Renal cortex interstitium (tissue), 11 donors: ENCODE results near the gene HS6ST2. TPM values are rescaled to one million over a fixed set of nuclear protein-coding genes. Genes with fewer than 3 reads are reported as not detected.

Experiments
- DNase-seq, 11 donors: peaks; one replicate each; pipeline ENCODE4 v3.0.0-alpha.2; 2013; ENCODE audit warnings: low read depth in 9 of 11, low spot score in 4 of 11; ENCODE audit errors: extremely low read depth in 1 of 11
- polyA plus RNA-seq, 3 donors: library from polyadenylated mRNA; unstranded; fragments of 120-200 nt; gene quantifications; one replicate each; pipeline ENCODE4 v1.2.1, GENCODE V29; 2013; ENCODE audit not compliant: insufficient read length in 3 of 3

The HS6ST2 gene
- polyA plus RNA-seq, 3 donors: 21.4 to 25.1 (median 24.0) TPM

DNA sequence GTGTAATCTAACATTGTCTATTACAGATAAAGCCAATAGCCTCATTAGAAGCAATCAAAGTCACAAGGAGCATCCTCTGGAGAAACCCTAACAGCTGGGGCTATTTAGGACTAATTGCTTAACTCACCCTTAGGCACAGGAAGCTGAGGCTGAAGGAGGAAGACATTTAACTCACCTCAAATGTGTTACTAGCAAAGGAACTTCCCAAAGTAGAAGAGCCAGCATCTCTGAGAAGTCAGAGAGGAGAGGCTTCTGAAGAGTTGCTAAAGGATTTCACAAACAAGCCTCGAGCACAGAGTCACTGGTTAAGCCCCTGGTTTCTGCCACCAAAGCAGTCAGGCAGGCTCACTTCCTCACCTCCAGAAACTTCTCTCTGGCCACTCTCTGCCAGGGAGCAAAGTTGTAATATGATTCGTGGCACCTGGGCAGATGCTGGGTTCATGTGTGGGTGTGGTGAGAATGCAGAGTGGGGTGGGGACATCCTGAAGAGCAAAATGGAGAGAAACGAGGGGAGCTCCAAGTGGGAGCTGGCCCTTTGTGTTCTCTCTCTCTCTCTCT lies 201.3 kb downstream of the HS6ST2 start:
- DNase-seq: no peak

DNA sequence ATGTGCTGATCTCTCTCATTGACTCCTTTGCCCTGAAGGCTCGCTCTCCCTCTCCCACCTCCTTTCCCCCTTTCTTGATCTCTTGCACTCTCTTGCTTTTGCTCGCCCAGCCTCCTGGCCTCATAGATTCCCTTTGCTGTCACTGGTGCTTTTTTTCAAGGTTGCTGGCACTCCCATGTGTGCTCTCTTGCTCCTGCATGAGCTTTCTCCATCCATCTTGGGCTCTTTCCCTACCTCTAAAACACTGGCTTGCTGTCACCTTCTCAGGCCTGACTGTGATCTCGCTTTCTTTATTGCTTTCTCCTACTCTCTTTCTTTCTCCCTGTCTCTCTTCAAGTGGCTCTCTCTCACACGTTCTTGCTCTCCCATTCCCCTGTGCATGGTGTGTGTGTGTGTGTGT lies 202.0 kb downstream of the HS6ST2 start:
- DNase-seq: no peak

DNA sequence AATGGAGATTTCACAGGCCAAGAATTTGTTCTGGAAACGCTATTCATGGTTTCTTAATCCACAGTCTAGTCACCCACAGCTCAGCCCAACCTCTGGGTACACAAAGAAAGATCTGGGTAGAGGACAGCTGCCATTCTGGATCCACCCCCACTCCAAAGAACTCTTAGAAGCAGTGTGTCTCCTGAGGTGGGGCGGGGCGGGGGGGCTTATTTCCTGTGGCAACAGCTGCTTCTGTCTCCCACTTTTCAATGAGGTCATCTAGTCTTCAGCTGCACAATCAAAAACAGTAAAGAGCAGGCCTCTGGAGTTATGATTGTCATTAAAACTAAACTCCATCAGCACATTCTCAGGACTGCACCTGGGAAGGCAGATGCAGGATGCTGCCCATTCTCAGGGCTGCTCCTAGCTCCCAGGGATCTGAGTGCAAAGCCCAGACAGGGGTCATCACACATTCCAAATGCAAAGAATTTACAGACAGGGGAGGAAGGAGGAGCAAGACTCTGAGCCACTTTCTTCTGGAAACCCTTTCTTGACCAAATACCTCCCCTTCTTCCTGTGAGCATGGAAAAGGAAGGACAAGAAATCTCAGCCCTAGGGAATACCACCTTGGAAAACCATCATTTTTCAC lies 207.3 kb downstream of the HS6ST2 start:
- no peak for DNase-seq

DNA sequence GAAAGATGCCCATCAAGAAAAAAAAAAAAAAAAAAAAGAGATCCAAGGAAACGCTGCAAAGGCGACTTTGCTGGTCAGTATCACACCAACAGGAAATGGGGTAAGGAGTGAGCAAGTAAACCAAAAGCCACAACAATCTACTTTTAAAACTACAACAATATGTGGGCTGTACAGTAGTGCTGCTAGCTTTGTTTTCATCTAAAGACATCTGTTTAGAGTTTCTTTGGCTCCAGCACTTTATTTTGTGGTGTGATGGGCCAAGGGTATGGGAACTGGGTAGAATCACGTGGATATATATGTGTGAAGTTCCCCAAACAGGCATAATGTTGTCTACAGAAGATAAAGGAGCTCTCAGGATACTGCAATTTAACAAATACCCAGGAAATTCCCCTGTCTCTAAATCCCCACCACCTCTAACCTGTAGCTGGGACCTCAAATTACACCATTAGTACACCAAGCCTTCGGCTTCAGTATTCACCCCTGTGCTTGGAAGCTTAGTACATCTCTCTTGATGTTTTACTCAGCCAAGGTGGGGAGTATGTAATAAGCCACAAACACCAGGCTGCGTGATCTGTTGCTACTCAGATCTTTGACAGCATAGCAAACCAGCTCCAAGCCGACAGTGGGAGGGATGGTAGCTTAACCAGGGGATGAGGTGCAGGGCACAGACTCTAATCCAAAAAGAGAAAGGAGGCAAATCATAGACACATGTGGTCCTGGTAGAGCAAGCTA lies 207.9 kb downstream of the HS6ST2 start:
- DNase-seq: no peak

DNA sequence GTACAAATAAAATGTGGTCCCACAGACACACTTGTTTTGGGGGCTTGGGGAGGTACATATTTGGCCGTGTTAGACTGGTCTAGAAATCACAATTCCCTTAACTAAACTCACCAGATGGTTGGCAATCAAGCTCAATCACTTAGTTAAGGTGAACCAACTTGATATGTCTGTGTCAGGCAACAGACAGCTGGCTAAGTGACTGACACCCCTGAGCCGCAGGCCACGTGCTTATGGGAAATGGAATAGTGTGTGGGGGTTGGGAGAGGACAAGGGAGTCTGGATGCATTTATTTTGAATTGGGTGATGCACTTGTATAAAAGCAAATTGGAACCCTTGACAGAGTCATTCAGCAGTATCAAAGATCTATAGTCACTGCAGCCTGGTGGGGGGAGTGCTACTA lies 209.0 kb downstream of the HS6ST2 start:
- DNase-seq: no peak

DNA sequence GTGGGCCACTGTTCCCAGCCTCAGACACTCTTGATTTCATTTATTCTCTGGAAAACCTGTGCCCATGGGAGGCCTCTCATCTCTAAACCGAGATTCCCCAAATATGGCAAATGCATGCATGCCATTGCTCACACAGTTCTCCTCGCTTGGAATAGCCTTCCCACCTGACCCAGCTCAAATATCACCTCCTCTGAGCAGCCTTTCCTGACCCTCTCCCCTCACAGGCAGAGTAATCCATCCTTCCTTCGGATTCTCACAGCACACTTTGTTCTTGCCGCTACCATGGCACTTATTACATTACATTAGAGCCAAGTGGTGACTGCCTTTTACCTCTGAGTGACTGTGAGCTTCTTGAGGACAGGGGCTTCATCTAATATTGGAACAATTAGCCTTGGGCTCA lies 209.5 kb downstream of the HS6ST2 start:
- no peak for DNase-seq

DNA sequence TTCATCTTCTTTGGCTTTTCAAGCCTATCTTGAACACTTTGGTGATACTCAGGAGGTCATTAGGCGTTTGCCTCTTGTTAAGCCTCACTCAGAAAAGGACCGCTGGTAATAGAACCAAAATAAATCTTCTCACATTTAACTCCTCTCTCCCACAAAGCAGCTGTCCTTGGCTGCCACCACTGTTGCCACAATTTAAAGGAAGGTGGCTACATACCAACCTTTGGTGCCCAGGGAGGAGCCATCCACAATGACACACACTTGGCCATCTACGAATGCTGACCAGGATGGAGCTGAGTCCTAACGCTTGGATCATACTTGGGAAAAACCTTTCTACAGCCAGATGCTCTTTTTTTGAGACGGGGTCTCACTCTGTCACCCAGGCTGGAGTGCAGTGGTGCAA lies 210.2 kb downstream of the HS6ST2 start:
- no peak for DNase-seq

DNA sequence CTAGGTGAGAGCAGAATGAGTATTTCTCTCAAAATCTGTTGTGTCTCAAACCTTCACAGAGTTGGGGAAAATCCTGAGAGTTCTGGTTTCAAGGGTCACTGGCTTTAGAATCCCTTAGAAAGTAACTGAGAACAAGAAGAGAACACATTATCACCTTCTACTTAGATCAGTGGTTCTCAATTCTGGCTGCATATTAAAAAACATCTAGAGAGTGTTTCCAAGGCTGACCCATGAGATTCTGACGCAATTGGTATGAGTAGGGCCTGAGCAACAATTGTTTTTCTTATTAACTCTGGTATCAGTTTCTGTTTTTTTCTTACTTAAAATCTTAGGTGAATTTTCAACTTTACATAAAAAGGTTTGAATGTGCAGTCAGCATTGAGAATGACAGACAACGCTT lies 212.8 kb downstream of the HS6ST2 start:
- DNase-seq: no peak

DNA sequence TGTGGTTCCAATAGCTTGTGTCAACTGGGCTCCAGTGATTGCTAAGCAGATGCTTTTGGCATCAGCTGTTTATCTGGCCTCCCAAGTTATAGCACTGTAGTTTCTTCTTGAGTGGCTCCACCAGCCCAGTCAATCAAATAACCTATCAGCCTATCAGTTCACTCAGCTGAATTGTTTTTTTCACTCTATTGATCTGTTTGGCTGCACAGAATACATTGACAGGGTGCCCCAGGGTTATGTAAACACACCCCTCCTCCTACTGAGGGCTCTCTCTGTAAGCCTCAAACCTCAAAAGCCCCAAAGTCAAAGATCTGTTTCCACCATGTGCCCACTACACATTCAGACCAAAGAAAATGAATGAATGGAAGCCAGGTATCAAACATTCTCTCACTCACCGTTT lies 214.0 kb downstream of the HS6ST2 start:
- no peak for DNase-seq

DNA sequence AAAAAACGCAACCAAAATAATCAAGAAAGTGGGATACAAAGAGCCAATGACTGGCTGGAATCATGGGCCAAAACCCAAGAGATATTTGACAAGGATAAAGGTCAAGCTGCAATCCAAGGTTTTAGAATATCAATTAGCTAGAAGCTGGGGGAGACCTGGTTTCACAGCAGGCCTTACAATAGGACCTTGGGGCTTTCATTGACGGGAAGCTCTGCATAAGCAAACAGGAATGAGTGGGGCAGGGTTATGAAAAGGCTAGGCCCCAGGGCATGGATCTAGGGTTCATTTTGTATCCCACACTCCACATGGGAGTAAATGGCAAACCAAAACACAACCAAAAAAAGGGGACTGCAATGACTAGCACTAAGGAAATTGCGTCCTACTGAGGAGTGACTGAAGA lies 215.3 kb downstream of the HS6ST2 start:
- DNase-seq: no peak

DNA sequence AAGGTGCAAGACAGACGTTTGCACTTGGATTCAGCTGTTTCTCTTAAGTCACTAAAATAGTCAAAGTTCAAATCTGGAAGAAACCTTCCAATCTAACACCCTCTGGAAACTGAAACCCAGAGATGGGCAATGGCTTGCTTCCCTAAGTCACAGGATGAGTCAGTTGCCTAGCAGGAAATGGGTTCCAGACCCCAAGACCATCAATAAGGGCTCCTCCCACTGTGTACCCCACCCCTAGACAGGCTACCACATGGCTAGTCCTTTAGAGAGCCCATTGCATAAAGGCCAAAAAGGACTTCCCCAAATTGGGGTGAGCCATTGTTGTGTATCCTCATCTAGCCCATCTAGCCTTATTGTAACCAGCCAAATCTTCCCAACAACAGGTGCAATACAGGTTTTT lies 216.2 kb downstream of the HS6ST2 start:
- no peak for DNase-seq

DNA sequence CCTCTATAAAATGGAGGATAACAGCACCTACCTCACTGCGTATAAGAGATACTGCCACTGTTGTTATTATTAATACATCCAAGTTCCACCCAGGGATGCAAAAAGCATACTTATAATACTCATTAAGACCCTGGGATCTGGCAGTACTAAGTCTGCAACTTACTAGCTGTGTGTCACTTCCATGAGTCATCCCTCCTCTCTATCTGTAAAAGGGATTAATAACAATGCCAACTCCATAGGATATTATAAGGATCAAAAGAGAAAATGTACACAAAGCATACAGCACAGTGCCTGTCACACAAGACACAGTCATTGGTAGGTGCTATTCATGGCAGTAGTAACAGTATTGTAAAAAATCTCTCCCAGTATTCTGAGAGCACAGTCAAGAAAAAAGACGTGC lies 216.7 kb downstream of the HS6ST2 start:
- no peak for DNase-seq

DNA sequence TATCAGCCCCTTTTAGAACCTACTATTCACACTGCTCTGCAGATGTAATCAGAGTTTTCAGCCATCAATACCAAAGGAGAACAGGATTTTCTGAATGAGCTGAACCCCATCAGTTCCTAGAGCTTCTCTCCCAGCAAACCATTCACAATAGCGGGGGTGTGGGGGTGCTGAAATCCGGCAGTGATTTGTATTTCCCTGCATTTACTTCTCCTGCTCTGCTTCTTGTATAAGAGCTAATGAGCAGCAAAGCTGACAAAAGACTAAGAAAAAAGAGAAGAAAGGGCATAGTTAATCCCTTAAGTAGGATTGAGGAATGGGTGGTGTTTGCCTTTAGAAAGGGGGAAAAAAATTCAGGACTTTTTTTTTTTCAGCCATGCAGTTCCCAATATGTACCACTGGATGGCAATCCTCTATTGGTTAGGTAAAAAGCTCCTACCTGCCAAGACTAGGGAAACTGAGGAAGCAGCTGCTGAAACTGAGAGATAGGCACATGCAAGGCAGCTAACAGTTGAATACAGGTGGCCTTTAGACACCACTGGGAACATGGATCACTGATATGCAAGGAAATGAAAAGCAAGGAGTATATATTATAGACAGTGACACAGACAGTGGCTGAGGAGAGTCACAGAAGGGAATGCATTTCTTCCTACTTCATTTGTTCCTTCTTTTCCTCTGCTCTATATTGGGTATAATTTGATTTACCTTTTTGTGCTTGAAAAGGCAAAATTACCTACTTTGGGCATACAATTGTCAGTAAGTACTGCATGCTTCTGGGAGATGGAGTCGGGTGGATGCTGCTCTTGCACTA lies 217.9 kb downstream of the HS6ST2 start:
- no peak for DNase-seq

DNA sequence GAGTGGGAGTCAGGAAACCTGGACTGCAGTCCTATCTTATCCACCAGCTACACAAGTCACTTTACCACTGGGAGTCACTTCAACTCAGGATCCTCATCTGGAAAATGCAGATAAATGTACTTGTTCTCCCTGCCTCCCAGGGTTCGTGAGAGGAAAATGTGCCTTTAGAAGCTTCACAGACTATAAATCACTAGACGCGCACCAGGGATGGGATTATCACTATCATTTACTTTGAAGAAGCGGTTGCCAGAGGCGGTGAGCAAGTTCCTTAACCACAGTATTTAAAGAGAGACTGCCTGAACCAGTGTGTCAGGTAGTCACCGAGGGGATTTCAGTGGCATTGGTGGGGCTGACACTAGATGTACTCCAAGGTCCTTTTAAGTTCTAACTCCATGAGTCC lies 219.5 kb downstream of the HS6ST2 start:
- no peak for DNase-seq

DNA sequence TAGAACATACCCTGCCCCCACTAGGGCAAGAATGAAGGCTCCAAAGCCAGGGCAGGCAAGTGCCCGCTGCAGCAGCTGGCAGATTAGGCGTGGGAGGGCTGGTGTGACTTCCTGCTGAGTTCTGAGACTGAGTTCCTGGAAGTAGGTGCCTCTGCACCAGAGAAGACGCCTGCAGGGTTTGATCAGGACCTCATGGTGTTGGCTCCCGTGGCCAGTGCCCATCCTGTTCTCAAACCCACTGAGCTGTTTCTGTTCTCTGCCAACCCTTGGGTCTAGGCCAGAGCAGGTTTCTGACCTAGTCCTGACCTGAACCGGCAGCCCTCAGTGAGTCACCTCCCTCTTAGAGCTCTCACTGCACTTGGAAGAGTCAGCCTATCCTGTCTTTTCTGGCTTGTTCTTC lies 220.7 kb downstream of the HS6ST2 start:
- no peak for DNase-seq

DNA sequence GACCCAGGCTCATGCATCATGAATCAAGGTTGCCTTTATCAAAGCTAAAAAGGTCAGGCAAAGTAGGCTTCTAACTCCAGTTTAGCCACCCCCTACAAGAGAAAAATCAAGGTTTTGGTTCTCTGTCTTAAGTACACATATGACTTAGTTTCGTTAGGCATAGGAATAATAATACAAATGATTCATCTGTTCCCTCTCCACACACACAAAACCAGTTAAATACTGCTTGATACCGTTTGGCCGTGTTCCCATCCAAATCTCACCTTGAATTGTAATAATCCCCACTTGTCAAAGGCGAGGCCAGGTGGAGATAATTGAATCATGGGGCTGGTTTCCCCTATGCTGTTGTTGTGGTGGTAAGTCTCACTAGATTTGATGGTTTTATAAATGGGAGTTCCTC lies 226.2 kb downstream of the HS6ST2 start:
- DNase-seq: no peak

DNA sequence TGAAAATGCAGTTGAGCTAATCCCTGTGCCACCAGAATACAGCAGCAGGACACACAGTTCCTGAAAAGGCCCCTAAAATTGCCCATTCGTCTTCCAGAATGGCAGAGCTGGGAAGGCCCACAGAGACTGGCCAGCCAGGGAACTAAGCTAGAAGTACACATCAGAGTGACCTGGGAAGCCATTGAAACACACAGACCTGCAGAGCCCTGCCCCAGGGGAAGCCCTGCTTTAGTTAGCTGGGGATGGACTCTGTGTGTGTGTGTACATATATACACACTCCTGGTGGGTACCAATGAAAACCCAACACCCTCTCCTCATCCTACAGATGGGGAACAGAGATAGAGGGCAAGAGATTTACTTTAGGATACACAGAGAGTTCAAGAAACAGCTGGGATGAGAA lies 227.7 kb downstream of the HS6ST2 start:
- no peak for DNase-seq

DNA sequence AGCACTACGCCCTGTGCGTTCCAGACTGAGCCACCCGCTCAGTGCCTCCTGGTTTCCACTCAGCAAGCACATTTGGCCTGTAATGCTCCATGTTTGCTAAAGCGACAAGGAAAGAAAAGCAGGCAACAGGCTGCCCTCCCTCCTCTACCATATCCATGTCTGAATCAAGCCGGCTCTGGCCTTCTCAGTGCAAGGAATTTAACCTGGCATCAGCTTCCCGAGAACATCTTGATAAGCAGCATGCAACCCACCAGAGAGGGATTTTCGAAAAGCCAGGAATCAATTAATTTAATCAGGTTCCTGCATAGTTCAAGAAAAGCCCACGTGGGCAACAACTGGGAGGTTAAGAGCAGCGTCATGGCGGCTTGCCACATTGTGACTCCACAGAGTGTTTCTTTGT lies 228.2 kb downstream of the HS6ST2 start:
- DNase-seq: no peak

DNA sequence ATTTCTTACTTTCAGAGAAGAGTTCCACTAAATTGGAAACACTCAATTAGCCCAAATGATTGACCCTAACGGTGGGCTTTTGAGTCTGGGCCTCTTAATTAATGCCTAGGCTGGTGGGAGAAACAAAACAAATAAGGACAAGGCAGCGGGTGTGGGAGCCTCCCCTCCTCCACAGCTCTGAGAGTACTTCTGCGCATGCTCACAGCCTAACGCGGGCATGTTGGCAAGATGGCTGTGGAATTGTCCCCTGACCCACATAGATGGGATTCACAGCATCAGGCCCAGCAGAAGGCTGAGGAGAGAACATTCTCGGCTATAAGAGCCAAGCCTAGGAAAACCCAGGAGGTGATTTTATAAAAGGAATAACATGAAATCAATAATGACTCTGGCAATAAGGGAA lies 230.1 kb downstream of the HS6ST2 start:
- DNase-seq: no peak

DNA sequence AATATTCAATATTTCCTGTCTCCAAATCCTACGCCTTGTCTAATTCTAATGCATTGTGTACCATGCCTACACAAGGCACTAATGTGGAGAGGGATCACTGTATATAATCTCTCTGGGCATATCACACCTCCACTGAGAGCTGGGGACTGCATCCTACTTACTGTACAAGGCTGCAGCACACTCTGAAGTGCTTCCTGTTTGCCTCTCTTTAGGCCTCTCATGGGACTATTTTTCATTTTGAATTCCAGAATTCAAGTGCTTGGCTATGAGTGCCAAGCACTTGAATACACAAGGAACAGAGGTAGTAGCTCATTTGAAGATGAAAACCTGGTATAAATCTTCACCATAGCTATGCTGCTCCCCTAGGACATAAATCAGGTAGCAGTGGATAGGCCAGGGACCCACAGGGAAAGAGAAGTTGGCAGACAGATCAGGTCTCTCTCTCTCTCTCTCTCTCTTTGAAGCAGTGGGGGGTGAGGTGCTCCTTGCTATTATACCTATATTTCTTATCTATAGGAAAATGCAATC lies 239.9 kb downstream of the HS6ST2 start:
- DNase-seq: no peak
